ENCODE results near the gene COBL. TPM values are rescaled to one million over a fixed set of nuclear protein-coding genes. Genes with fewer than 3 reads are reported as not detected.

Gene COBL
- total and polyA plus RNA-seq, 10 of the 15 experiments (the other 5 are each of a cell fraction or from before 2014, with no cell fraction given) = 0.21 TPM; not detected in 9

DNA sequence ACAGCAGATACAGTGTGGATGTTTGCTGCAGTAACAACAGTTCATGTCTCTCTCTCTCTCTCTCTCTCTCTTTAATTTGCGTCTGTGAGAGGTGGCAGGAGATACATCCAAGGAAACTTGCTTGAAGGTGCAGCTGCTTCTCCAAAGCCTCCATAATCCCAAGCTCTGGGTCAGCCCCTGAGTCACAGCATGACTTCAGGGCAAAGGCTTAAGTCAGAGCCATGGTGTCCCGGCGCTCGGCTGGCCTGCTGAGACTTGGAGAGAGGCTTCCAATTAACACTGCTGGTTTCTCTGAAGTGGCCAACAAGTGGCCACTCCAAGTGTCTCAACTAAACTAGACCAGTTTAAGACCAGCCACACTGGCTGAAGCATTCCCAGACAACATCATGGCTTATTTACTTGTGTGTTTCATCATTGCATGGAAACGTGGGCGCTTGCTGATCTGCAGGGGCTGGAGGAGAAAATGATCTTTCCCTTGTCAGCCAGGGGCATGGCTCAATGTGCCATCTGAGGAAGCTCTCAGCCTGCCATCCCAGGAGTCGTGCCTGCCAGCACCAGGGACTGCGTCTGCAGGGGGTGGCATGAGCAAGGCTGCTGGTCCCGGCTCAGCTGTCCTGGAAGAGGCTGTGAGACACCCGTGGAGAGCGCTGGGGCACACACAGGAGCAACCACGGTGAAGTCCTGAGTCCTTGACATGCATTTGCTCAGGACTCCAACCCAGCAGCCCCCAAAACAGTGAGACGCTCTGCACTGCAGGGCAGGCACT lies 254.2 kb downstream of the COBL start:
- TF ChIP-seq ZNF24 (IDR thresholded peaks at IDR 0.05) = no peak
- TF ChIP-seq GATAD2B (conservative IDR thresholded peaks at IDR 0.05; ENCODE audit: low read depth) = no peak
- ChIA-PET CTCF (interaction anchor here (0.8 kb wide), 1 partner anchor 98 kb away, joined by 3 read pairs; no protein-coding TSS in a partner anchor), SMC1A (ENCODE audit: uncharacterized antibody, unreplicated experiment) (no interaction called here), POLR2A (no interaction called here), RAD21 (ENCODE audit: unreplicated experiment) (no interaction called here)
- intact Hi-C loops (cut with micrococcal nuclease; ENCODE audit: unreplicated experiment) = no loop called here
- H3K27me3 ChIP-seq (replicated peaks in 1 of 2; ENCODE audit: control insufficient read depth in 2 of 2, insufficient read depth in 2 of 2, low read length in 1 of 2) = no peaks in the 10 kb centered on the region; a peak in 1 of 4 replicates
- H3K4me3 ChIP-seq = no peak overlapping the region
- H2AFZ ChIP-seq (ENCODE audit: control insufficient read depth, low read depth, low read length) = no peak overlapping the region
- FAIRE-seq (no peak), DNase-seq (ENCODE audit: low read depth, low spot score) (no peak), ATAC-seq (no peak)
- WGBS (ENCODE audit: insufficient coverage, insufficient replicate concordance, low lambda C conversion rate, missing lambda C conversion rate) = 34% methylated on average over 13 of the region's 13 CpGs
- H4K20me1 ChIP-seq (ENCODE audit: control insufficient read depth, insufficient read depth) = no peaks in the 10 kb centered on the region
- no peak overlapping the region for H3K4me2 ChIP-seq (ENCODE audit: control insufficient read depth, insufficient read depth)
- no peaks in the 10 kb centered on the region for H3K9me3 ChIP-seq (replicated peaks; ENCODE audit: control insufficient read depth, insufficient read depth, low read length)
- H3K36me3 ChIP-seq (ENCODE audit: control insufficient read depth in 2 of 2, insufficient read depth in 2 of 2, low read length in 1 of 2) = no peaks in the 10 kb centered on the region
- no peaks in the 10 kb centered on the region for H3K4me1 ChIP-seq (ENCODE audit: control insufficient read depth, insufficient read depth, low read length)
- H3K27ac ChIP-seq (ENCODE audit: control insufficient read depth, insufficient read depth) = no peak overlapping the region
- H3K9ac ChIP-seq (ENCODE audit: control insufficient read depth, insufficient read depth, low read length) = no peak overlapping the region
- no peaks in the 10 kb centered on the region for H3K79me2 ChIP-seq (ENCODE audit: control insufficient read depth, insufficient read depth, low read length)
- in situ Hi-C loops (cut with MboI) = no loop called here
- no TSS peak for BruUV-seq (replicated peaks)

DNA sequence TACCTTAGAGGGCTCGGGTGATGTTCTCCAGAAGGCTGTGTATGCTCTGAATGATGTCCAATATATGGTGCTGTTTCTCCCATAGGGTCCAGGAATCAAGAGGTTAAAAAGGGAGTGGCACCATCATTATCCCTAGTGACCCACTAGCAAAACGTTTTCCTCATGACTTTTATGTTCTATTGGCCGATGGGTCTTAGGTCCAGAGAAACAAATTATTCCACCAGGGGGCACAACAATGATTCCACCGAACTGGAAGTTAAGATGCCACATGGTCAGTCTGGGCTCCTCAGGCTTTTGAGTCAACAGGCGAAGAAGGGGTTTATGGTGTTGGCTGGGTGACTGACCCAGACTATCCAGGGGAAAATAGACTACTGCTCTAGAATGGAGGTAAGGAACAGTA lies 256.1 kb downstream of the COBL start:
- no peaks in the 10 kb centered on the region for H4K20me1 ChIP-seq (ENCODE audit: control insufficient read depth, insufficient read depth)
- no peaks in the 10 kb centered on the region for H3K36me3 ChIP-seq (ENCODE audit: control insufficient read depth in 2 of 2, insufficient read depth in 2 of 2, low read length in 1 of 2)
- H2AFZ ChIP-seq (ENCODE audit: control insufficient read depth, low read depth, low read length) = no peak overlapping the region
- H3K9ac ChIP-seq (ENCODE audit: control insufficient read depth, insufficient read depth, low read length) = no peak overlapping the region
- SMC1A ChIA-PET (ENCODE audit: uncharacterized antibody, unreplicated experiment) = no interaction called here
- no peaks in the 10 kb centered on the region for H3K79me2 ChIP-seq (ENCODE audit: control insufficient read depth, insufficient read depth, low read length)
- ATAC-seq (no peak), FAIRE-seq (no peak), DNase-seq (ENCODE audit: low read depth, low spot score) (no peak)
- no peak overlapping the region for H3K4me3 ChIP-seq
- CTCF ChIA-PET = interaction anchor here (1.4 kb wide), 1 partner anchor 100 kb away, joined by 4 read pairs; no protein-coding TSS in a partner anchor
- 2% methylated on average over 5 of the region's 5 CpGs for WGBS (ENCODE audit: insufficient coverage, insufficient replicate concordance, low lambda C conversion rate, missing lambda C conversion rate)
- intact Hi-C loops (cut with micrococcal nuclease; ENCODE audit: unreplicated experiment) (no loop called here), in situ Hi-C loops (cut with MboI) (no loop called here)
- no peak overlapping the region for H3K4me2 ChIP-seq (ENCODE audit: control insufficient read depth, insufficient read depth)
- POLR2A ChIA-PET = no interaction called here
- H3K9me3 ChIP-seq (replicated peaks; ENCODE audit: control insufficient read depth, insufficient read depth, low read length) = no peaks in the 10 kb centered on the region
- no TSS peak for BruUV-seq (replicated peaks)
- H3K4me1 ChIP-seq (ENCODE audit: control insufficient read depth, insufficient read depth, low read length) = no peaks in the 10 kb centered on the region
- RAD21 ChIA-PET (ENCODE audit: unreplicated experiment) = no interaction called here
- no peaks in the 10 kb centered on the region; a peak in 1 of 4 replicates for H3K27me3 ChIP-seq (replicated peaks in 1 of 2; ENCODE audit: control insufficient read depth in 2 of 2, insufficient read depth in 2 of 2, low read length in 1 of 2)
- no peak overlapping the region for H3K27ac ChIP-seq (ENCODE audit: control insufficient read depth, insufficient read depth)
- TF ChIP-seq, protein P1, sequence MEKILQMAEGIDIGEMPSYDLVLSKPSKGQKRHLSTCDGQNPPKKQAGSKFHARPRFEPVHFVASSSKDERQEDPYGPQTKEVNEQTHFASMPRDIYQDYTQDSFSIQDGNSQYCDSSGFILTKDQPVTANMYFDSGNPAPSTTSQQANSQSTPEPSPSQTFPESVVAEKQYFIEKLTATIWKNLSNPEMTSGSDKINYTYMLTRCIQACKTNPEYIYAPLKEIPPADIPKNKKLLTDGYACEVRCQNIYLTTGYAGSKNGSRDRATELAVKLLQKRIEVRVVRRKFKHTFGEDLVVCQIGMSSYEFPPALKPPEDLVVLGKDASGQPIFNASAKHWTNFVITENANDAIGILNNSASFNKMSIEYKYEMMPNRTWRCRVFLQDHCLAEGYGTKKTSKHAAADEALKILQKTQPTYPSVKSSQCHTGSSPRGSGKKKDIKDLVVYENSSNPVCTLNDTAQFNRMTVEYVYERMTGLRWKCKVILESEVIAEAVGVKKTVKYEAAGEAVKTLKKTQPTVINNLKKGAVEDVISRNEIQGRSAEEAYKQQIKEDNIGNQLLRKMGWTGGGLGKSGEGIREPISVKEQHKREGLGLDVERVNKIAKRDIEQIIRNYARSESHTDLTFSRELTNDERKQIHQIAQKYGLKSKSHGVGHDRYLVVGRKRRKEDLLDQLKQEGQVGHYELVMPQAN (conservative IDR thresholded peaks at IDR 0.05) = no peak
- no peak for TF ChIP-seq NFIC (IDR thresholded peaks at IDR 0.05; ENCODE audit: low read depth, low read length)
- no peak for TF ChIP-seq EP300 (IDR thresholded peaks at IDR 0.05; ENCODE audit: borderline replicate concordance in 1 of 2, control insufficient read depth in 1 of 2, low read depth in 2 of 2, low read length in 2 of 2)

Measured in GM12878 (cell line).